ENCODE data around the gene RPS6KA2. TPM values are rescaled to one million over a fixed set of nuclear protein-coding genes. Genes with fewer than 3 reads are reported as not detected.
"Not testable (repeated sequence)": the region's sequence is repeated elsewhere in the genome, so short reads cannot be mapped to it uniquely, and the experiment has no call there.

Gene RPS6KA2
- total and polyA plus RNA-seq, 8 donors: 7.9 to 95.4 (median 22.9) TPM

- H3K9me3 ChIP-seq: no peaks in the 10 kb centered on the region
- 83 to 91% methylated on average over 4 of the region's 4 CpGs for WGBS, 2 donors
- no peak for TF ChIP-seq CTCF (IDR thresholded peaks at IDR 0.05)
- FAIRE-seq (no peak), DNase-seq (no peak), ATAC-seq (no peak)
- intact Hi-C loops (cut with DNase I): loop anchor here in 2 of 3 donors (5.0 kb wide), 2 partner anchors 81 to 121 kb away; no protein-coding TSS in a partner anchor
- no peak overlapping the region for H3K4me3 ChIP-seq
- H3K27ac ChIP-seq: no peak overlapping the region
- no peaks in the 10 kb centered on the region for H3K36me3 ChIP-seq
- no peaks in the 10 kb centered on the region for H3K27me3 ChIP-seq
- no peaks in the 10 kb centered on the region for H3K4me1 ChIP-seq
These were observed 229.2 kb downstream of the RPS6KA2 start for GRCh38 chr6:166397849-166398248.

- WGBS, 2 donors: 77 to 79% methylated on average over 6 of the region's 6 CpGs
- no peaks in the 10 kb centered on the region for H3K9me3 ChIP-seq
- no peaks in the 10 kb centered on the region for H3K4me1 ChIP-seq
- H3K27ac ChIP-seq: no peak overlapping the region
- H3K4me3 ChIP-seq: no peak overlapping the region
- ATAC-seq (no peak), DNase-seq (no peak), FAIRE-seq (no peak)
- no peak for TF ChIP-seq CTCF (IDR thresholded peaks at IDR 0.05)
- intact Hi-C loops (cut with DNase I): loop anchor here in 2 of 3 donors (5.0 kb wide), 2 partner anchors 78 to 118 kb away; no protein-coding TSS in a partner anchor
- H3K36me3 ChIP-seq: no peaks in the 10 kb centered on the region
- no peaks in the 10 kb centered on the region for H3K27me3 ChIP-seq
These were observed 231.3 kb downstream of the RPS6KA2 start for GRCh38 chr6:166395778-166396177.

GRCh38 chr6:166395351-166395750, 231.7 kb downstream of the RPS6KA2 start:
- Histone ChIP-seq H3K9me3 (no peaks in the 10 kb centered on the region), H3K4me1 (no peaks in the 10 kb centered on the region), H3K36me3 (no peaks in the 10 kb centered on the region), H3K27me3 (no peaks in the 10 kb centered on the region), H3K4me3 (no peak overlapping the region), H3K27ac (no peak overlapping the region)
- WGBS, 2 donors: 50 to 52% methylated on average over 6 of the region's 6 CpGs
- TF ChIP-seq CTCF (IDR thresholded peaks at IDR 0.05): no peak
- ATAC-seq (no peak), FAIRE-seq (no peak), DNase-seq (no peak)
- intact Hi-C loops (cut with DNase I): loop anchor here in 2 of 3 donors (5.0 kb wide), 2 partner anchors 78 to 118 kb away; no protein-coding TSS in a partner anchor

- no peaks in the 10 kb centered on the region for H3K4me1 ChIP-seq
- FAIRE-seq: no peak
- H3K27ac ChIP-seq: no peak overlapping the region
- WGBS, 2 donors: 56 to 57% methylated on average over 10 of the region's 10 CpGs
- intact Hi-C loops (cut with DNase I): no loop called here
- no peak for TF ChIP-seq CTCF (IDR thresholded peaks at IDR 0.05)
- H3K9me3 ChIP-seq: no peaks in the 10 kb centered on the region
- no peak overlapping the region for H3K4me3 ChIP-seq
- no peaks in the 10 kb centered on the region for H3K27me3 ChIP-seq
- ATAC-seq: no peak
- no peaks in the 10 kb centered on the region for H3K36me3 ChIP-seq
- no peak for DNase-seq
These were observed 232.8 kb downstream of the RPS6KA2 start for GRCh38 chr6:166394036-166394892.

- no peak for ATAC-seq
- Histone ChIP-seq H3K4me1 (no peaks in the 10 kb centered on the region), H3K9me3 (no peaks in the 10 kb centered on the region), H3K27ac (no peak overlapping the region), H3K36me3 (no peaks in the 10 kb centered on the region), H3K27me3 (no peaks in the 10 kb centered on the region), H3K4me3 (no peak overlapping the region)
- no peak for FAIRE-seq
- intact Hi-C loops (cut with DNase I): no loop called here
- 62 to 93% methylated on average over 23 to 27 of the region's 27 CpGs for WGBS, 2 donors
- TF ChIP-seq CTCF (IDR thresholded peaks at IDR 0.05): no peak
- DNase-seq: no peak
These were observed 233.6 kb downstream of the RPS6KA2 start for GRCh38 chr6:166393535-166393823.

GRCh38 chr6:166392755-166393534, 234.1 kb downstream of the RPS6KA2 start:
- 67 to 84% methylated on average over 22 to 30 of the region's 30 CpGs for WGBS, 2 donors
- H3K9me3 ChIP-seq; H3K4me3 ChIP-seq; H3K36me3 ChIP-seq; FAIRE-seq; ATAC-seq; H3K27ac ChIP-seq; H3K4me1 ChIP-seq; intact Hi-C loops (cut with DNase I); H3K27me3 ChIP-seq: not testable (repeated sequence)
- peak in 1 of 6 donors; percentile 61 for DNase-seq
